ENCODE data around the gene ECI2.

Gene ECI2, protein sequence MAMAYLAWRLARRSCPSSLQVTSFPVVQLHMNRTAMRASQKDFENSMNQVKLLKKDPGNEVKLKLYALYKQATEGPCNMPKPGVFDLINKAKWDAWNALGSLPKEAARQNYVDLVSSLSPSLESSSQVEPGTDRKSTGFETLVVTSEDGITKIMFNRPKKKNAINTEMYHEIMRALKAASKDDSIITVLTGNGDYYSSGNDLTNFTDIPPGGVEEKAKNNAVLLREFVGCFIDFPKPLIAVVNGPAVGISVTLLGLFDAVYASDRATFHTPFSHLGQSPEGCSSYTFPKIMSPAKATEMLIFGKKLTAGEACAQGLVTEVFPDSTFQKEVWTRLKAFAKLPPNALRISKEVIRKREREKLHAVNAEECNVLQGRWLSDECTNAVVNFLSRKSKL

GRCh38 chr6:4134841-4135664, at the start of gene ECI2:
TSS of gene ECI2 (minus strand) at chr6:4135575. CDS start at chr6:4135560, 15 bp downstream.
- no peak for DNase-seq

- DNase-seq, result no peak
Measured at GRCh38 chr6:4180652-4181255, 45.4 kb upstream of the ECI2 start.

DNA sequence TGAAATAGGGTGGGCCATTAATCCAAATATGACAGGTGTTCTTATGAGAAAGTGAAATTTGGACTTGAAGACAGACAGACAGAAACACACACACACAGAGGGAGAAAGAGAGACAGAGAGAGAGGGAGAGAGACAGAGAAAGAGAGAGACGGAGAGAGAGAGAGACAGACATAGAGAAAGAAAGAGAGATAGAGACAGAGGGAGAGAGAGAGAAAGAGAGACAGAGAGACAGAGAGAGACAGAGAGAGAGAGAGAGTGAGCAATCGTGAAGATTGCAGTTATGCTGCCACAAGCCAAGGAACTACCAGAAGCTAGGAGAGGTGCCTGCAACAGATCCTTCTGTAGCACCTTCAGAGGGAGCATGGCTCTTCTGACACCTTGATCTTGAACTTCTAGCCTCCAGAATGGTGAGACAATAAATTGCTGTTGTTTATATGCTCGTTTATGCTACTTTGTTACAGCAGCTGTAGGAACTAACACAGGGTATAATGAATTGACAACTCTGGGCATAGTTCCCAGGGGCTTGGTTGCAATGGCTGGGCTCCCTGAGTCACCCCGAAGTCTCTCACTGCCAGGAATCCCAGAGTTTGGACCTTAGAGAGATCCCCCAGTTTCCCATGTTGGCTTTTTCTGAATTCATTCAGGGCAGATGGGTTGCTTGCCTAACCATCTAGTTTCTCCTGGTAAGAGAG, 44.7 kb upstream of the ECI2 start:
- no peak for DNase-seq

GRCh38 chr6:4178737-4179333, 43.5 kb upstream of the ECI2 start:
- DNase-seq, result no peak

DNA sequence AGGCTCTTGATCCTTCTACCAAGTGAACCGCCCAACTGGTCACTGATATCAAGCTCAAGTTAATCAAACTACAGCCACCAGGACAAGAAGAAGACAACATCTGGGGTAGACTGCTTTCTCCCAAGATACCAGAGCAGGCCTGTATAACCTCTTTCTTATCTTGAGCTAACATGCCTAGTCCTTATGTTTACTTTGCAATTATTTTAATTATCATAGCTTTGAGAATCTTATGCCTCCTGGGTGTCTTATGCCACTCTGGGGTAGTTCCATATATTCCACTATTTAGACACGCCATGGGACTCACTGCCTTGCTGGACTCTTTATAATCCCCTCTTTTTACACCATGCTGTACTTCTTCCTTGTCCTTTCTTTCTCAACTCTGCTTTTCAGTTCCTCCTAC, 41.5 kb upstream of the ECI2 start:
- no peak for DNase-seq

- DNase-seq, result no peak
Measured at GRCh38 chr6:4174042-4174441, 38.7 kb upstream of the ECI2 start.

DNA sequence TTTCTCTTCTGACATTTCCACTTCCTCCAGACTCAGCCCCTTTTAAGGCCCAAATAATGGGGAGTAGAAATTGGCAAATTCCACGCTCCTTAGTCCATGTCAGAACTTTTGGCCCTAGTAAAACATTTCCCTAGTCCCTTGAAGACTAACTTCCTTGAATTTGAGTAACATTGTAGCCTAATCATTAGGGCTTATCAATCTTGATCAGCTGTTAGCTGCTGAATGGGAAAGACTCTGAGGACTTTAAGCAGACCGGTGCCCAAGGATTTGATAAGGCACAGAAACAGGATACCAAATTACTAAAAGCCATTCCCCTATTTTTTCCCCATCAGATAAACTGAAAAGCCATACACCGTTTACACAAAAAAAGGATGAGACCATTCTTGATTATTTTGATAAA, 37.0 kb upstream of the ECI2 start:
- DNase-seq, result no peak

DNA sequence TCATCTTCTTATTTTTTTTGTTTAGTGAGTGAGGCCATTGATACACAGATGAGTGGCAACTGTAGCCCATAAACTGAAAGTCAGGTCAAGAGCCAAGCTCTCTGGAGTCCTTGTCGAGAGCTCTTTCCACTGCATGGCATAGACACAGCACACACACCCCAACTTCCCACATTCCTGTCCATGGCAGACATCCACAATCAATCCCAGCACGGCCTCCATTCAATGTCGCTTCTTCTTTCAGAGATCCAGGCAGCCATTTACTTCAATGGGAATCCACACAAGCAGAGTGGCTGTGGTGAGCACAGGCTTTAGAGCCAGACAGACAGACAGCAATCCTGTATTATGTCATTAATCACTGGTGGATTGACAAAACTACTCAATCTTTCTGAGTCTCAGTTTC, 34.9 kb upstream of the ECI2 start:
- no peak for DNase-seq

DNA sequence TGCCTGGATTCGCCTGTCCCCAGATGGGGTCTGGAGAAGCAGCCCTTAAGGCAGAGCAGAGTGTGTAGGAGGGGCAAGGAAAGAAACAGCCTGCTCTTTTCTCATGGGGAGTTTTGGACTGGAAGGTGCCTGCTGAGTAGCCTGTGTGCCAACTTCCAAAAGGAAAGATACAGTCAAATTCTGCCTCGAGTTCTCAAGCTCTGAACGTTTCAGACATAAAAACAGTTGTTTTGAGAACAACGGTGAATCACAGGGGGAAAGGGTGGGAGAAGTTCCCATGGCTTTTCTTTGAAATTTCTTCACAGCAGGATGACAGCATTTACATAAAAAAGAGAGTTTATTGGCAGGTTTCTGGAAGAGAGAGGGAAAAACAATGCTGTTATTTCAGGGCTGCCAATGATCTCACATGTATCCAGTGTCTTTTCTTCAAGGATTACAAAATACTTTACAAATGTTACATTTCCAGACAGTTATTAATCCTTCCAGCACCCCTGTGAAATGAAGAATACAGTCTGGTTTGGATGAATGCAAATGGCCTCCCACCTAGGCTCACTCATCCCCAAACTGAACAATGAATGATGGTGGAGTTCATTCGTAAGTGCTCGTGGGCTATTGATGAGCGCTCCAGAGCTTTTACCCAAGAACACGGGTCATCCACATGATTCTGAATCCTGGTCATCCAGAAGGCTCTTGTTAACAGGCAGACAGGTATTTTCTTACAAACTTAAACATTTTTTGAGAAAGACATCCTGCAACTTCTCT, 33.8 kb upstream of the ECI2 start:
- DNase-seq, result no peak

GRCh38 chr6:4167833-4168232, 32.5 kb upstream of the ECI2 start:
- DNase-seq, result no peak

DNA sequence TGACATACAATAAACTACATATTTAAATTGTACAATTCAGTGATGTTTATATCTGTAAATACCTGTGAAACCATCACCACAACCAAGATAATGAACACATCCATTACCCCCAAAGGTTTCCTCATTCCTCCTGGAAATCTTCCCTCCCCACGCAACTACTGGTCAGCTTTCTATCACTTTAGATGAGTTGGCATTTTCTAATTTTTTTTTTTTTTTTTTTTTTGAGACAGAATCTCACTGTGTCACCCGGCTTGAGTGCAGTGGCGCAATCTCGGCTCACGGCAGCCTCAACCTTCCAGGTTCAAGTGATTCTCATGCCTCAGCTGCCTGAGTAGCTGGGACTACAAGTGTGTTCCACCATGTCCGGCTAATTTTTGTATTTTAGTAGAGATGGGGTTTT, 31.7 kb upstream of the ECI2 start:
- no peak for DNase-seq

GRCh38 chr6:4164456-4164855, 29.1 kb upstream of the ECI2 start:
- no peak for DNase-seq

GRCh38 chr6:4164117-4164442, 28.7 kb upstream of the ECI2 start:
- no peak for DNase-seq

DNA sequence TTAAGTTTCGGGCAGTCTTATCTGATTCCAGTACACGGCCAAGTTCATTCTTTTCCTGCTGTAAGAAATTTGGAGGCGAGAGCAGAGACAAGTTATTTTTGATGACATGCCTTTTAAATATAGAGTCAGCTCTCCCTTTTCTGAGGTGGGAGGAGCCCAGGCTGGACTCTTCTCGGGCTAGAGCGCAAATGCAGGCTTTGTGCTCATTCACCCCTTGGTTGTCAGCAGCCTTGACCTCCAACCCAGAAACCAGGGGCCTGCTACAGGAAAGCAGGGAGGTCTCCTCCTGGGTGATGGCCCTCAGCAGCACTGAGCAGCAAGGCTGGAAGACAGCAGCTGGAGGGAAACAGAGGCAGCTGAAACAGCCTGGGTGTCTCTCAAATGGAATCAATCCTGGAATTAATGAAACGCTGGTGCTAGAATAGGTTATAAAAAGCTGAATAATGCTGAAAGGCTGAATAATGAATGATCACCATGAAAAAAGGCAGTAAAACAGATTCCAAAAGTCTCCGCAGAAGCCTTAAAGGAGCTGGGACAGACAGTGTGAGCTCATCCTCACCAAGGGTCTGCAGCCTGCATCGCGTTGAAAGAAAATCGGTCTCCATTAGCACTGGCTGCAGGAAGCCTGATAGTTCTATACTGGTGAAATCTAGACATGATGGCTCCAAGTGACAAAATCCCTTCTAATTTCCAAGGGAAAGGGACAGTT, 28.2 kb upstream of the ECI2 start:
- DNase-seq, result no peak

GRCh38 chr6:4162370-4162769, 27.0 kb upstream of the ECI2 start:
- DNase-seq, result no peak

GRCh38 chr6:4159491-4159890, 24.1 kb upstream of the ECI2 start:
- DNase-seq, result no peak

GRCh38 chr6:4157506-4157905, 22.1 kb upstream of the ECI2 start:
- no peak for DNase-seq

DNA sequence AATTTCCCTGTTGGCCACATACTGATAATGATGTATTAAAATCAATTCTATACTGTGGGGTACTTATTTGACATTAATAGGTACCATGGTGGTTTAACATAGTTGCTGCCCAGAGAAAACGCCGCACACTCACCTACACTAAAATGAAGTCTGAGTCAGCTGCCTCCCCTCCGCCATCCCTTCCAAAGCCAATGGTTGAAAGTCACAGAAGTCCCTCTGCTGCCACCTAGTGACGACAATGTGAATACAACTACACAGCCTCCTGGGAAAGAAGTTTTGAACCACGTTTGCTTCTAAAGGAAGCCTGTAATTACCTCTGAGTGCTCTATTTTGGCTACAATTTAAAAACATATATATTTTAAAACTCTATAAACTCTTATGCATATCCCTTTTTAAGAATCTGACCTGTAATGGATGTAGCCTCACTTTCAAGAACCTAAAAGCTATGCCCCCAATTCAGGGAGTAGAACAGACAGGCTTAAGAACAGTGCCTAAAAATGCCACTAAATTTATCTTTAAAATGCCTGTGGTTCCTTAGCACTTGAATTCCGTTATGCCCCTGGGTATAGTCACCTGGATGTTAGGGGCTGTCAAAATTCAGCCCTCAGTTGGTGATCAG, 20.6 kb upstream of the ECI2 start:
- DNase-seq, result peak; percentile 46

GRCh38 chr6:4153514-4153985, 18.2 kb upstream of the ECI2 start:
- no peak for DNase-seq

DNA sequence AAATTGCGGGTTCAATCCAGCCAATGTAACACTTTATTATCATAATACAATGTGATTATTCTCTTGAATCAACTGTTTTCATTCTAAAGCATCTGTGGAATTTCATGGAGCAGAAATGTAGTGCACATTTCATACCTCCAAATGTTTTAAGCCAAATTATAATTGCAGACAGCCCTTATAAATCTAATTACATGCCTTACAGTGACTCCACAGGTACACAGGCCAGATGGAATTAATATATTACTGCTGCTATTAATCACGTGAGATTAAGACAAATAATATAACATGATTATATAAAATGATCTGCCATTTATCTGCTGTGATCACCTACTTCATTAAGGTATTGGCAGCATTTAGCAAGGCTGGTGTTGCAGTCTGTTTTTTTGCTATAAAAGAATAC, 9.7 kb upstream of the ECI2 start:
- no peak for DNase-seq

- no peak for DNase-seq
Measured at GRCh38 chr6:4139272-4139671, 3.9 kb upstream of the ECI2 start.
